GM19238 (cell line): Measurements from ENCODE around the gene CYP26C1.

ENCODE experiments used
- DNase-seq: peaks from one replicate; pipeline ENCODE4 v3.0.0; 2011; ENCODE audit warnings: low spot score; ENCODE audit not compliant: insufficient read length

Gene CYP26C1

GRCh38 chr10:93059975-93060886 is at the start of gene CYP26C1:
CYP26C1 (plus strand) TSS chr10:93060798; CDS start chr10:93061264, 466 bp downstream.
- DNase-seq: no peak

GRCh38 chr10:93015722-93016121 is 44.9 kb upstream of the CYP26C1 start:
- DNase-seq: no peak

- no peak for DNase-seq
Observed at GRCh38 chr10:93023013-93023650, 37.5 kb upstream of the CYP26C1 start.

- DNase-seq: no peak
Observed at GRCh38 chr10:93026072-93026471, 34.5 kb upstream of the CYP26C1 start.

- DNase-seq: no peak
Observed at GRCh38 chr10:93027508-93027907, 33.1 kb upstream of the CYP26C1 start.

- DNase-seq: no peak
Observed at GRCh38 chr10:93028883-93029282, 31.7 kb upstream of the CYP26C1 start.

- no peak for DNase-seq
Observed at GRCh38 chr10:93030409-93030808, 30.2 kb upstream of the CYP26C1 start.

GRCh38 chr10:93032105-93032808 is 28.3 kb upstream of the CYP26C1 start:
- no peak for DNase-seq

GRCh38 chr10:93032809-93033137 is 27.8 kb upstream of the CYP26C1 start:
- DNase-seq: no peak

GRCh38 chr10:93034426-93034825 is 26.2 kb upstream of the CYP26C1 start:
- DNase-seq: no peak

- DNase-seq: no peak
Observed at GRCh38 chr10:93039110-93039509, 21.5 kb upstream of the CYP26C1 start.

GRCh38 chr10:93039721-93040120 is 20.9 kb upstream of the CYP26C1 start:
- no peak for DNase-seq

- no peak for DNase-seq
Observed at GRCh38 chr10:93054486-93054885, 6.1 kb upstream of the CYP26C1 start.

- no peak for DNase-seq
Observed at GRCh38 chr10:93058139-93058538, 2.5 kb upstream of the CYP26C1 start.

- no peak for DNase-seq
Observed at GRCh38 chr10:93060887-93061593, 442 bp downstream of the CYP26C1 start.

- no peak for DNase-seq
Observed at GRCh38 chr10:93061594-93062513, 1.3 kb downstream of the CYP26C1 start.

GRCh38 chr10:93062514-93063143 is 2.0 kb downstream of the CYP26C1 start:
- DNase-seq: no peak

- no peak for DNase-seq
Observed at GRCh38 chr10:93063144-93063976, 2.8 kb downstream of the CYP26C1 start.
